LNCaP clone FGC (cell line): ENCODE data around the gene EXOC4.

Experiments used
- DNase-seq: peaks from one replicate; pipeline ENCODE4 v3.0.0-alpha.2; 2011; ENCODE audit warnings: low read depth
- H3K4me3 ChIP-seq: 2 replicates; pipeline ENCODE4 v1.5.1; 2011; ENCODE audit warnings: mild to moderate bottlenecking, low read depth, low read length, control low read depth
- TF ChIP-seq, protein P1 (sequence below): IDR thresholded peaks from 2 replicates; pipeline ENCODE4 v1.5.1; 2012; ENCODE audit warnings: mild to moderate bottlenecking; ENCODE audit not compliant: control insufficient read depth, insufficient read depth; ENCODE audit errors: extremely low read depth

Gene EXOC4

DNA sequence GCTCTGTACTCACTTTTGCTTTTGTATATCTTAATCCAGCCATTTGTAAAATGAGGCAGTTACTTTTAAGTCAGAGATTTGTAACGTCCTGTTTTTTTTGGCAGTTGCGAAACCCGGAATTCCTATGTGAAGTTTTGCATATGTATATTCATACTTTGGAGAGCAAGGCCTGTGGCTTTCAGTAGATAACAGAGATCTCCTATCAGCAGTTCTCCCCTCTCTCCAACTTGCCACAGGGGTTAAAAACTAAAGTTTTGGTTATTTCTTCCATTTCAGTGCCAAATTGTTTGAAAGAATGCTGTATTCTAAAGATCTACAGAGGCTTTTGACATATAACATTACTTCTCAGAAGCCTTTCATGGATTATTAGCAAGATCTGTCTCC, 102.4 kb downstream of the EXOC4 start:
- no peak for DNase-seq

DNA sequence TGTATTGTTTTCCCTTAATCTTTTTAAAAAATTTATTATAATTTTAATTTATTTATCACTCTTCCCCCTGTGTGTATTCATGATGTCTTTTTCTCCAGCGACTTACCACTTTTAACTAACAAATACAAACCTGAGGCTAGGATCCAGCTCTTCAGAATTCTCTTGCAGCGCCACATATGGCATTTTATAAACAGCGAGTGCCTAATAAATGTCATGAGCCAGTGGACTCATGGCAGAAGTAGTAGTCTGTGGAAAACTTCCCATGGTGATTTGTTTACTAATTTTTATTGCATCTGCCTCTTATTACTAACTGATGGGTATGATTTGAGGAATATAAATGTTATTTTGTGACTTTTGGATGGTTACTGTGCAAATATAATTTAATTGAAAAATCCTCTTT, 102.9 kb downstream of the EXOC4 start:
- H3K4me3 ChIP-seq, result no peak overlapping the region
- TF ChIP-seq, protein P1, sequence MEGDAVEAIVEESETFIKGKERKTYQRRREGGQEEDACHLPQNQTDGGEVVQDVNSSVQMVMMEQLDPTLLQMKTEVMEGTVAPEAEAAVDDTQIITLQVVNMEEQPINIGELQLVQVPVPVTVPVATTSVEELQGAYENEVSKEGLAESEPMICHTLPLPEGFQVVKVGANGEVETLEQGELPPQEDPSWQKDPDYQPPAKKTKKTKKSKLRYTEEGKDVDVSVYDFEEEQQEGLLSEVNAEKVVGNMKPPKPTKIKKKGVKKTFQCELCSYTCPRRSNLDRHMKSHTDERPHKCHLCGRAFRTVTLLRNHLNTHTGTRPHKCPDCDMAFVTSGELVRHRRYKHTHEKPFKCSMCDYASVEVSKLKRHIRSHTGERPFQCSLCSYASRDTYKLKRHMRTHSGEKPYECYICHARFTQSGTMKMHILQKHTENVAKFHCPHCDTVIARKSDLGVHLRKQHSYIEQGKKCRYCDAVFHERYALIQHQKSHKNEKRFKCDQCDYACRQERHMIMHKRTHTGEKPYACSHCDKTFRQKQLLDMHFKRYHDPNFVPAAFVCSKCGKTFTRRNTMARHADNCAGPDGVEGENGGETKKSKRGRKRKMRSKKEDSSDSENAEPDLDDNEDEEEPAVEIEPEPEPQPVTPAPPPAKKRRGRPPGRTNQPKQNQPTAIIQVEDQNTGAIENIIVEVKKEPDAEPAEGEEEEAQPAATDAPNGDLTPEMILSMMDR, result no peak
- DNase-seq, result no peak

More for the DNA sequence above, 102.4 kb downstream of the EXOC4 start:
- no peak overlapping the region for H3K4me3 ChIP-seq
- TF ChIP-seq, protein P1, result no peak

GRCh38 chr7:133358708-133359107, 105.8 kb downstream of the EXOC4 start:
- TF ChIP-seq, protein P1, result no peak
- H3K4me3 ChIP-seq, result no peak overlapping the region
- no peak for DNase-seq

DNA sequence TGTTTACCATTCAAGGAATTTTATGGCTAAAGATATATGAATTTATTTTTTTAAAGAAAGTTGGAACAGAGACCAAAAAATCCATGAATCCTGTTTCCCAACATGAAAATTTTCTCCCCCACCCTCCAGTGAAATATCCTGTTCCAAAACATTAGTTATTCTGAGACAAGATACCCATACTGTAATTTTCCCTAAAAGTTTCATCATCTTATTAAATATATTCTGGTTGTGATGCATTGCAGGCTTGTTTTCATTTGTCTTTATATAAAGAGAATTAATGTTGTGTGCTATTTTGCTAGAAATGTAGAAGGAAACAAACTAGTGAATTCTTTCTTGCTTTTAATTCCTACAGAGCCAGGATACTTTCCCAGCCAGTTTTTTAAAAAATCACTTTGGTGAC, 106.6 kb downstream of the EXOC4 start:
- no peak overlapping the region for H3K4me3 ChIP-seq
- DNase-seq, result no peak
- TF ChIP-seq, protein P1, result no peak

DNA sequence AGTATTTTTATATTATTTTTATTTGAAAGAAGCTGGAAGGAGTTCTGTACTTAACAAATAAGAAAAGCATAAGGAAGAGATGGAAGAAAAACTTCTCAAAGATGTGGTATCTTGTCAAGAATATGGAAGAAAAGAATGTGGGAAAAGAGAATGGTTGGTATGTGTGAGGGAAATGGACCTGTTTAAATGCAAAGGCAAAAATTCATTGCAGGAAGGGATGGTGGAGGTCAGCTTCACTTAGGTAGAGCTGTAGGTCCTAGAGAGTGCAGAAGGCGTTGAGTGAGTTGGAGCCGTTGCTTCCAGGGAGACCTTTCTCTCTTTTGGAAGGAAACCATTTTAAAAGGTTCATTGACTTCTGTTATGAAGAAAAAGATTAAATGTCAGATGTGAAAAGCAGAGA, 107.3 kb downstream of the EXOC4 start:
- H3K4me3 ChIP-seq, result no peak overlapping the region
- TF ChIP-seq, protein P1, result no peak
- DNase-seq, result no peak

GRCh38 chr7:133361806-133362205, 108.9 kb downstream of the EXOC4 start:
- TF ChIP-seq, protein P1, result no peak
- no peak overlapping the region for H3K4me3 ChIP-seq
- DNase-seq, result no peak

DNA sequence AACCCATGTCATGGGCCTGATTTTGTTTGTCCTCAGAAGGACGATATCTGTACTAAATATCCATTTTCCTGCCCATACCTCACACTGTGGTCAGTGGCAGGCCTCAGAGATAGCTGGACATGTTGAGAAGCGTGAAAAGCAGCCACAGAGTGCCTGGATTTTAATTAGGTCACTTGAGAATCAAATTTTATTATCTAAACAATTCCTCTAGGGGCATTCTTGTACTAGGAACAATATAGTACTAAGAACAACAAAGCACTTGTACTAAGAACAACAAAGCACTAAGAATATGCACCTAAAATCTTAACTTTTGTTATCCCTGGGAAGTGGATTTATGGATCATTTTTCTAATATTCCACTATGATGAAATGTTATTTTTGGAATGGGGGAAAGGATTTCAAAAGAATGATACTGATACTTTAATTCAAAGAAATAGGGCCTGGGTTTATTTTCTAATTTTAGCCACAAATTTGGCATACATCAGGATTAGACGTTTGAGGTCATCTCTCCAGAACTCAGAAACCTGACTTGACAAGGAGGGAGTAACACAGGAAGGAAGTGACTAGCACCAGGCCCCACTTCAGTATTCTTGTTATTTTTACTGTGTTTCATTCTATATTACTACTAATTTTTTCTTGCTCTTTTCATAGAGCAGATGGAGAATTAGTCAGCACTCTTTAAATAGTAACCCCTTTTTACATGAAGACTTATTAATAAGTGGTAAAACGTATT, 112.2 kb downstream of the EXOC4 start:
- no peak for DNase-seq
- no peak overlapping the region for H3K4me3 ChIP-seq
- TF ChIP-seq, protein P1, result no peak
